Measurements from ENCODE around the gene MATCAP1.

Gene MATCAP1

DNA sequence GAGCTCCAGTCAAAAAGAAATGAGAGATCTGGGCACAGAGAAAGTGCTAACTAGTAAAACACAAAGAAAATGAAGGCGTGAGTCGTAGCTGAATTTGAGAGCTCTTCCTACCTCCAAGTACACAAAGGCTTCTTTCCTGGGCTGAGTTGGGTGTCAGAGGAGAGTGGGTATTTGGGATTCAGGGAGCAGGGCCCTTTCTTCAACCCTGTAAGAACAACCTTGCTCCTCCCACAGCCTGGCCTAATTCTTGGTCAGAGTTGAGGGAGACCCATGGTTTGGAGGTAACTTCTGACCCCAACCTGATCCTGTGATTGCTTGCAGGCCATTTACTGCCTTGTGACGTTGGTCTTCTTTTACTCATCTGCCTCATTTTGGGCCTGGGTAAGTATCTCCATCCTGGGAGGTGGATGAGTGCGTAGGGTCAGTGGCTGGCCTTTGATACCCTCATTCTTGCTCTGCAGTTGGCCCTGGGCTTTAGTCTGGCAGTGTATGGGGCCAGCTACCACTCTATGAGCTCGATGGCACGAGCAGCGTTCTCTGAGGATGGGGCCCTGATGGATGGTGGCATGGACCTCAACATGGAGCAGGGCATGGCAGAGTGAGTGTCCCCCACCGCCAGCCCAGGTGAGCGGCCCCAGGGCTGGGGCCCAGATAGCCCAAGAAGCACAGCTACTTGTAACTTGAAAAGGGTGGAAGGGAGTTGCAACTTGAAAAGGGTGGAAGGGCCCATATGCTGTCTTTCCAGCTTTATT, 44.4 kb upstream of the MATCAP1 start:
- Histone ChIP-seq H3K27ac (no peak overlapping the region), H3K36me3 (ENCODE audit: insufficient read depth) (no peaks in the 10 kb centered on the region), H3K9ac (peak overlapping the region; percentile 50; the same call in 1 of the 2 replicates), H3K4me2 (peak overlapping the region; percentile 94), H3K79me2 (ENCODE audit: insufficient read depth, low read depth) (peaks cover 16% of the 10 kb centered on the region), H4K20me1 (ENCODE audit: insufficient read depth) (no peaks in the 10 kb centered on the region), H3K4me3 (IDR thresholded peaks at IDR 0.05; ENCODE audit: insufficient read depth, low read depth, low read length) (no peak overlapping the region), H3K27me3 (ENCODE audit: insufficient read depth, low read depth) (no peaks in the 10 kb centered on the region), H2AFZ (ENCODE audit: low read depth) (no peak overlapping the region), H3K4me1 (ENCODE audit: low read depth, poor library complexity, severe bottlenecking) (peaks cover 10% of the 10 kb centered on the region)
- TF ChIP-seq, protein P1, sequence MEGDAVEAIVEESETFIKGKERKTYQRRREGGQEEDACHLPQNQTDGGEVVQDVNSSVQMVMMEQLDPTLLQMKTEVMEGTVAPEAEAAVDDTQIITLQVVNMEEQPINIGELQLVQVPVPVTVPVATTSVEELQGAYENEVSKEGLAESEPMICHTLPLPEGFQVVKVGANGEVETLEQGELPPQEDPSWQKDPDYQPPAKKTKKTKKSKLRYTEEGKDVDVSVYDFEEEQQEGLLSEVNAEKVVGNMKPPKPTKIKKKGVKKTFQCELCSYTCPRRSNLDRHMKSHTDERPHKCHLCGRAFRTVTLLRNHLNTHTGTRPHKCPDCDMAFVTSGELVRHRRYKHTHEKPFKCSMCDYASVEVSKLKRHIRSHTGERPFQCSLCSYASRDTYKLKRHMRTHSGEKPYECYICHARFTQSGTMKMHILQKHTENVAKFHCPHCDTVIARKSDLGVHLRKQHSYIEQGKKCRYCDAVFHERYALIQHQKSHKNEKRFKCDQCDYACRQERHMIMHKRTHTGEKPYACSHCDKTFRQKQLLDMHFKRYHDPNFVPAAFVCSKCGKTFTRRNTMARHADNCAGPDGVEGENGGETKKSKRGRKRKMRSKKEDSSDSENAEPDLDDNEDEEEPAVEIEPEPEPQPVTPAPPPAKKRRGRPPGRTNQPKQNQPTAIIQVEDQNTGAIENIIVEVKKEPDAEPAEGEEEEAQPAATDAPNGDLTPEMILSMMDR (conservative IDR thresholded peaks at IDR 0.05; ENCODE audit: low read depth, low read length) = no peak

DNA sequence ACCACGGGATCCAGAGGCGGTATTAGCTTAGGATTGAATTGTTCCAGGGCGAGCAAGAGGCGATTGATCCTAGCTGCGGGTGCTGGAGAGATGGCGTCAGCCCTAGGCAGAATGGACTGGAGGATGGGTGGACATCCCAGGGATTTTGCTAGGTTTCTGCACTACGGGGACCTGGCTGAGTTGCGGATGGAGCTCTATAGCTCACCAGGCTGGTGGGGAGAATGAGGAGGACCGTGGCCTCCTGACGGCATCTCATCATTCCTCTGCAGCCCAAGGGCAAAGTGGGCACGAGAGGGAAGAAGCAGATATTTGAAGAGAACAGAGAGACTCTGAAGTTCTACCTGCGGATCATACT, 43.8 kb upstream of the MATCAP1 start:
- H3K4me1 ChIP-seq (ENCODE audit: low read depth, poor library complexity, severe bottlenecking) = peaks cover 10% of the 10 kb centered on the region

DNA sequence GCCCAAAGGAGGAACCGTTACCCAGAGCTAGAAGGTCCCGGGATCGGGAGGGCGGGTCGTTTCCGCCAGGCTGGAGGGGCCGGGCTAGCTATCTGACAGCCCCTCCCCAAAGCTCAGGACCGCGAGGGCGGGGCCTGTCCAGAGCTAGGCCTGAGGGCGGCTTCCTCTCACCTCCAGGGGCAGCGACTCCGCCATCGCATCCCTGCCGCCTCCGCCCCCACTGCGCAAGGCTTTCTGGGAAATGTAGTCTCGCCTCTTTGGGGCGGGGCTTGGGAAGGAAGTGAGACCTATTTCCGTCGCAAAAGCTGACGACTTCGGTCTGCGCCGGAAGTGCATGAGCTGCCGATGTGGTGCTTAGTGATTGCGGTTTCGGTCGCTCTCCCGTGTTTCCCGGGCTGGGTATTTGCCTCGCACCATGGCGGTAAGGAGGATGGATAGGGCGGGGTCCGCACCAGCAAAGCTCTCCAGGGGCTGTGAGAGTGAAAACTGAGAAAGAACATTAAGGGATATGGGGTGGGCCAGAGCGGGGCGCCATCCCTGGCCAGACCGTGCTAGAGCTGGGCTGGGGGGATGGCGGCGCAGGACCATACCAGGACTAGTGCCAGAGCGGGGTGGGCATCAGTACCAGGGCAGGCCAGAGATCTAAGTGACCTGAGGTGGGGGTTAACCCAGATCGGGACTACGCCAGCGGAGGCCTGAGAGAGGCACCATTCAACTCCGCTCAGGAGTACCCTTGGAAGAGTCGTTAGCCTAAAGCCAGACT, 43.2 kb upstream of the MATCAP1 start, which contains the start of gene TMEM208:
TMEM208 (plus strand) TSS at position 327 of the 763 bp plus-strand sequence; CDS start at position 416, 89 bp downstream.
- H3K4me3 ChIP-seq (IDR thresholded peaks at IDR 0.05; ENCODE audit: insufficient read depth, low read depth, low read length) = no peak within 1 kb of the TSS
- H3K79me2 ChIP-seq (ENCODE audit: insufficient read depth, low read depth) = peaks cover 16% of the 10 kb centered on the region
- H3K36me3 ChIP-seq (ENCODE audit: insufficient read depth) = no peaks in the 10 kb centered on the region
- H3K27me3 ChIP-seq (ENCODE audit: insufficient read depth, low read depth) = no peaks in the 10 kb centered on the region
- H3K27ac ChIP-seq = peak within 1 kb of the TSS; percentile 31; the same call in 1 of the 2 replicates
- TF ChIP-seq, protein P1 (conservative IDR thresholded peaks at IDR 0.05; ENCODE audit: low read depth, low read length) = no peak
- H3K4me2 ChIP-seq = peak within 1 kb of the TSS; percentile 94
- peaks cover 10% of the 10 kb centered on the region for H3K4me1 ChIP-seq (ENCODE audit: low read depth, poor library complexity, severe bottlenecking)
- H2AFZ ChIP-seq (ENCODE audit: low read depth) = peak within 1 kb of the TSS; percentile 81
- H3K9ac ChIP-seq = peak within 1 kb of the TSS; percentile 50; the same call in 1 of the 2 replicates
- no peaks in the 10 kb centered on the region for H4K20me1 ChIP-seq (ENCODE audit: insufficient read depth)

More for the DNA sequence above, 43.8 kb upstream of the MATCAP1 start:
- H3K4me2 ChIP-seq = peak overlapping the region; percentile 94
- peak overlapping the region; percentile 50; the same call in 1 of the 2 replicates for H3K9ac ChIP-seq
- H3K27me3 ChIP-seq (ENCODE audit: insufficient read depth, low read depth) = no peaks in the 10 kb centered on the region
- H3K79me2 ChIP-seq (ENCODE audit: insufficient read depth, low read depth) = peaks cover 16% of the 10 kb centered on the region
- no peaks in the 10 kb centered on the region for H4K20me1 ChIP-seq (ENCODE audit: insufficient read depth)
- H3K4me3 ChIP-seq (IDR thresholded peaks at IDR 0.05; ENCODE audit: insufficient read depth, low read depth, low read length) = no peak overlapping the region
- no peaks in the 10 kb centered on the region for H3K36me3 ChIP-seq (ENCODE audit: insufficient read depth)
- TF ChIP-seq, protein P1 (conservative IDR thresholded peaks at IDR 0.05; ENCODE audit: low read depth, low read length) = no peak
- H2AFZ ChIP-seq (ENCODE audit: low read depth) = peak overlapping the region; percentile 52; the same call in 1 of the 2 replicates
- H3K27ac ChIP-seq = peak overlapping the region; percentile 31; the same call in 1 of the 2 replicates

DNA sequence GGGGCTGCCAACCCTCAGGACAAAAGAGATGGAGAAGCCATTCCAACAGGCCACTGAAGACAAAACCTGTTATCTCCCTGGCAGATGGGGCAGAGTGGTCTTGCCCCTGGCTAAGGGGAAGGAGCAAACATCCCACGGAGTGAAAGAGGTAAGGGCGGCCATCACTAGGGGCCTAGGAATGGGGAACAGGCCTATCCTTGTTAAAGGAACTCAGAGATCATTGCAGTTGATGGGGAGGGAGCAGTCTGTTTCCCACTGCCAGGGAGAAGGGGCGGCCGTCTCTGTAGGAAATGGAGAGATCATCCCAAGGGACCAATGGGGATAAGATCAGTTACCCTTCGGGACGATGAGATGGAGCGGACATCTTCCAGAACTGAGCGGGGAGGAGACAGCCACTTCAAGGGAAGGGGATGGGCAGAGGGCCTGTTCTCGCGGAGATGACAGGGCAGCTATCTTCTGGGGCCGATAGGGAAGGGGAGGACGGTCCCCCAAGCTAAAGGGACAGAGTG, 42.6 kb upstream of the MATCAP1 start:
- TF ChIP-seq, protein P1 (conservative IDR thresholded peaks at IDR 0.05; ENCODE audit: low read depth, low read length) = no peak

More for the DNA sequence above, 42.6 kb upstream of the MATCAP1 start:
- Histone ChIP-seq H3K79me2 (ENCODE audit: insufficient read depth, low read depth) (peaks cover 16% of the 10 kb centered on the region), H3K27ac (no peak overlapping the region), H3K4me1 (ENCODE audit: low read depth, poor library complexity, severe bottlenecking) (peaks cover 10% of the 10 kb centered on the region), H3K36me3 (ENCODE audit: insufficient read depth) (no peaks in the 10 kb centered on the region), H2AFZ (ENCODE audit: low read depth) (peak overlapping the region; percentile 81), H3K4me3 (IDR thresholded peaks at IDR 0.05; ENCODE audit: insufficient read depth, low read depth, low read length) (no peak overlapping the region), H3K4me2 (peak overlapping the region; percentile 86), H3K27me3 (ENCODE audit: insufficient read depth, low read depth) (no peaks in the 10 kb centered on the region), H3K9ac (peak overlapping the region; percentile 39; the same call in 1 of the 2 replicates), H4K20me1 (ENCODE audit: insufficient read depth) (no peaks in the 10 kb centered on the region)

All from KMS-11 (cell line).